HG02884 (cell line): ENCODE measurements around the gene MRPL18.
"Not testable (repeated sequence)": the region's sequence is repeated elsewhere in the genome, so short reads cannot be mapped to it uniquely, and the experiment has no call there.

Experiments
- ATAC-seq: cut with Tn5 transposase; IDR thresholded peaks from one replicate; pipeline ENCODE4 v1.9.1; 2021; ENCODE audit warnings: mild to moderate bottlenecking, moderate library complexity; ENCODE audit not compliant: unreplicated experiment

Gene MRPL18

GRCh38 chr6:159815410-159815809, 25.1 kb downstream of the MRPL18 start:
- no peak for ATAC-seq

GRCh38 chr6:159816775-159817174, 26.5 kb downstream of the MRPL18 start:
- not testable (repeated sequence) for ATAC-seq

- ATAC-seq = no peak
These were observed 27.9 kb downstream of the MRPL18 start for GRCh38 chr6:159817951-159818739.

GRCh38 chr6:159819098-159819497, 28.8 kb downstream of the MRPL18 start:
- no peak for ATAC-seq

GRCh38 chr6:159819932-159820640, 29.8 kb downstream of the MRPL18 start:
- ATAC-seq = peak; percentile 53

- no peak for ATAC-seq
These were observed 30.9 kb downstream of the MRPL18 start for GRCh38 chr6:159821122-159821521.

- no peak for ATAC-seq
These were observed 31.5 kb downstream of the MRPL18 start for GRCh38 chr6:159821726-159822125.

GRCh38 chr6:159823953-159824352, 33.7 kb downstream of the MRPL18 start:
- ATAC-seq = no peak

GRCh38 chr6:159824690-159825089, 34.4 kb downstream of the MRPL18 start:
- not testable (repeated sequence) for ATAC-seq

- ATAC-seq = no peak
These were observed 35.7 kb downstream of the MRPL18 start for GRCh38 chr6:159826004-159826403.

- no peak for ATAC-seq
These were observed 36.8 kb downstream of the MRPL18 start for GRCh38 chr6:159826968-159827647.

- no peak for ATAC-seq
These were observed 37.8 kb downstream of the MRPL18 start for GRCh38 chr6:159828074-159828473.

- ATAC-seq = no peak
These were observed 39.3 kb downstream of the MRPL18 start for GRCh38 chr6:159829526-159829925.

GRCh38 chr6:159830501-159831372, 40.5 kb downstream of the MRPL18 start:
- ATAC-seq = no peak

- no peak for ATAC-seq
These were observed 41.1 kb downstream of the MRPL18 start for GRCh38 chr6:159831373-159831679.

GRCh38 chr6:159832946-159833345, 42.7 kb downstream of the MRPL18 start:
- ATAC-seq = no peak

- ATAC-seq = no peak
These were observed 43.3 kb downstream of the MRPL18 start for GRCh38 chr6:159833556-159833955.

GRCh38 chr6:159833997-159834603, 43.8 kb downstream of the MRPL18 start:
- no peak for ATAC-seq

- ATAC-seq = no peak
These were observed 46.6 kb downstream of the MRPL18 start for GRCh38 chr6:159836718-159837490.

GRCh38 chr6:159837511-159837910, 47.2 kb downstream of the MRPL18 start:
- ATAC-seq = no peak
